GM10266 (cell line): ENCODE data around the gene PPIE.
A peak's percentile ranks its signal among the peaks of the same experiment; 100 is the strongest.
"Not testable (repeated sequence)": the region's sequence is repeated elsewhere in the genome, so short reads cannot be mapped to it uniquely, and the experiment has no call there.

Experiments
- DNase-seq: peaks from one replicate; pipeline ENCODE4 v3.0.0; 2012; ENCODE audit errors: extremely low spot score
- TF ChIP-seq, protein P1 (sequence below): IDR thresholded peaks from 2 replicates; pipeline ENCODE4 v1.5.1; 2012; ENCODE audit warnings: mild to moderate bottlenecking, low read depth; ENCODE audit not compliant: control insufficient read depth, insufficient read depth; ENCODE audit errors: missing control alignments

Gene PPIE

DNA sequence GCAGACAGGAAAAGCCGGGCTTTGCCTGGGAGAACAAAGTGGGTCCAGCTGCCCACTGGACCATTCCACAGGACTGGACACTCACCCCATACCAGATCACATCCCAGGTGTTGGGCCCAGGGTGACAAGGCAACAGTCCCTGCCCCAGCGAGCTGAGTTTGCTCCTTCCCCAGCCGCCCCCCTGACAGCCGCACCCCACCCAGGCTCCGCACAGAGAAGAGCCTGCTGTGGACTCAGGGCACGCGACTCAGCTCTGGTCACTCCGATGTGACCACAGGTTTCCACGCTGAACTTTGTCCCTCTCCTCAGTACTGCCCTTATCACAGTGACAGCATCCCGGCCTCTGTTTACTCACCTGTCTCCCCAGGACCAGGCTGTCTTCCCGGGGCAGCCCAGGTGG, 48.8 kb downstream of the PPIE start:
- DNase-seq: no peak
- TF ChIP-seq, protein P1, sequence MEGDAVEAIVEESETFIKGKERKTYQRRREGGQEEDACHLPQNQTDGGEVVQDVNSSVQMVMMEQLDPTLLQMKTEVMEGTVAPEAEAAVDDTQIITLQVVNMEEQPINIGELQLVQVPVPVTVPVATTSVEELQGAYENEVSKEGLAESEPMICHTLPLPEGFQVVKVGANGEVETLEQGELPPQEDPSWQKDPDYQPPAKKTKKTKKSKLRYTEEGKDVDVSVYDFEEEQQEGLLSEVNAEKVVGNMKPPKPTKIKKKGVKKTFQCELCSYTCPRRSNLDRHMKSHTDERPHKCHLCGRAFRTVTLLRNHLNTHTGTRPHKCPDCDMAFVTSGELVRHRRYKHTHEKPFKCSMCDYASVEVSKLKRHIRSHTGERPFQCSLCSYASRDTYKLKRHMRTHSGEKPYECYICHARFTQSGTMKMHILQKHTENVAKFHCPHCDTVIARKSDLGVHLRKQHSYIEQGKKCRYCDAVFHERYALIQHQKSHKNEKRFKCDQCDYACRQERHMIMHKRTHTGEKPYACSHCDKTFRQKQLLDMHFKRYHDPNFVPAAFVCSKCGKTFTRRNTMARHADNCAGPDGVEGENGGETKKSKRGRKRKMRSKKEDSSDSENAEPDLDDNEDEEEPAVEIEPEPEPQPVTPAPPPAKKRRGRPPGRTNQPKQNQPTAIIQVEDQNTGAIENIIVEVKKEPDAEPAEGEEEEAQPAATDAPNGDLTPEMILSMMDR: no peak

- DNase-seq: not testable (repeated sequence)
These were observed 49.3 kb downstream of the PPIE start for GRCh38 chr1:39787964-39788363.

GRCh38 chr1:39788426-39788757, 49.7 kb downstream of the PPIE start:
- TF ChIP-seq, protein P1: no peak
- no peak for DNase-seq

- DNase-seq: peak; percentile 90
- TF ChIP-seq, protein P1: peak; percentile 28
These were observed 50.3 kb downstream of the PPIE start, which contains the start of gene BMP8B for GRCh38 chr1:39788758-39789570. Gene BMP8B (minus strand): TSS chr1:39788865. CDS start chr1:39788485, 380 bp downstream.

GRCh38 chr1:39789571-39790110, 51.0 kb downstream of the PPIE start:
- TF ChIP-seq, protein P1: no peak
- DNase-seq: peak; percentile 12

GRCh38 chr1:39791838-39792237, 53.2 kb downstream of the PPIE start:
- DNase-seq: no peak
- TF ChIP-seq, protein P1: no peak

DNA sequence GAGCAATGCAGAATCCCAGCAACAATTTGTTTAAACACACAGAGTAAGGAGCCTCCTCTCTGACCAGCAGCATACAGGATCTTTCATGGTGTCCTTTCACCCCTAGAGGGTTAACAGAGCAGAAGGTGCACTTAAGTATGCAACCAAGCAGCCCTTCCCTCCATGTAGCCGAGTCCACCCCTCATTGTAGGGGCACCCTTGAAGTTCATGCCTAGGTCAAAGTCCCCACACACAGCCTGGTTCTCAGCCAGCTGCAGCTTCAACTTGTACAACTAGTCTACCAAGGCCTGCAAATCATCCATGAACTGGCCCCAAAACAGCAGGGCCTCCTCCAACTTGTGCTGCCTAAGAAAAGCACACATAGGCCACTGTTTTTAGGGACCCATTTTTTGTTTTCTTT, 57.0 kb downstream of the PPIE start:
- TF ChIP-seq, protein P1: no peak
- no peak for DNase-seq
